IPS-15b (cell line): ENCODE results near the gene SLC41A2.

ENCODE experiments used
- H3K27me3 ChIP-seq: one replicate; pipeline ENCODE4 v1.6.1; 2013; ENCODE audit warnings: low read length; ENCODE audit not compliant: control insufficient read depth, insufficient read depth
- H3K36me3 ChIP-seq: one replicate; pipeline ENCODE4 v1.6.1; 2013; ENCODE audit warnings: low read length; ENCODE audit not compliant: control insufficient read depth, insufficient read depth
- H3K4me1 ChIP-seq: one replicate; pipeline ENCODE4 v1.6.1; 2013; ENCODE audit warnings: mild to moderate bottlenecking, low read length; ENCODE audit not compliant: control insufficient read depth, insufficient read depth
- H3K4me3 ChIP-seq: one replicate; pipeline ENCODE4 v1.5.1; 2013; ENCODE audit warnings: low read depth, low read length
- H3K9ac ChIP-seq: one replicate; pipeline ENCODE4 v1.6.1; 2013; ENCODE audit warnings: low read depth, mild to moderate bottlenecking, low read length
- H3K9me3 ChIP-seq: one replicate; pipeline ENCODE4 v1.6.1; 2013; ENCODE audit warnings: mild to moderate bottlenecking, low read length; ENCODE audit not compliant: control insufficient read depth, insufficient read depth

SLC41A2 gene

DNA sequence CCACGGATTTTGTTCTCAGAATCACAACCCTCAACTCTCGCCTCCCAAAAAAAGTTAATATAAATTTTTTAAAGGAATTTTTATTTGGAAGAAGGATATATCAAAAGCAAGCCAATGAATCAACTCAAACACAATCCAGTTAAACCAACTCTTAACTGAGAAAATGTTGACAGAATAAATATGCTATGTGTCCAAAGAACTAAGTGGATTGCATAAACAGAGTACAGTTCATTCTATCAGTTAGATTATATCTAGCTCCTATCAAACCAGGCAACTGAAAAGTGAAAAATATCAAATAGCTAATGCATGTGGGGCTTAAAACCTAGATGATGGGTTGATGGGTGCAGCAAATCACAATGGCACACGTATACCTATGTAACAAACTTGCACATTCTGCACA lies 16.6 kb downstream of the SLC41A2 start:
- no peak overlapping the region for H3K9ac ChIP-seq
- no peaks in the 10 kb centered on the region for H3K27me3 ChIP-seq
- no peaks in the 10 kb centered on the region for H3K4me1 ChIP-seq
- no peaks in the 10 kb centered on the region for H3K9me3 ChIP-seq
- no peaks in the 10 kb centered on the region for H3K36me3 ChIP-seq
- no peak overlapping the region for H3K4me3 ChIP-seq

- no peaks in the 10 kb centered on the region for H3K36me3 ChIP-seq
- H3K9me3 ChIP-seq = no peaks in the 10 kb centered on the region
- H3K4me1 ChIP-seq = no peaks in the 10 kb centered on the region
- no peak overlapping the region for H3K9ac ChIP-seq
- H3K4me3 ChIP-seq = no peak overlapping the region
- H3K27me3 ChIP-seq = no peaks in the 10 kb centered on the region
These were observed 19.0 kb downstream of the SLC41A2 start for GRCh38 chr12:104939089-104939488.

- no peak overlapping the region for H3K9ac ChIP-seq
- H3K27me3 ChIP-seq = no peaks in the 10 kb centered on the region
- no peaks in the 10 kb centered on the region for H3K9me3 ChIP-seq
- no peaks in the 10 kb centered on the region for H3K4me1 ChIP-seq
- no peak overlapping the region for H3K4me3 ChIP-seq
- H3K36me3 ChIP-seq = no peaks in the 10 kb centered on the region
These were observed 19.7 kb downstream of the SLC41A2 start for GRCh38 chr12:104938371-104938770.

DNA sequence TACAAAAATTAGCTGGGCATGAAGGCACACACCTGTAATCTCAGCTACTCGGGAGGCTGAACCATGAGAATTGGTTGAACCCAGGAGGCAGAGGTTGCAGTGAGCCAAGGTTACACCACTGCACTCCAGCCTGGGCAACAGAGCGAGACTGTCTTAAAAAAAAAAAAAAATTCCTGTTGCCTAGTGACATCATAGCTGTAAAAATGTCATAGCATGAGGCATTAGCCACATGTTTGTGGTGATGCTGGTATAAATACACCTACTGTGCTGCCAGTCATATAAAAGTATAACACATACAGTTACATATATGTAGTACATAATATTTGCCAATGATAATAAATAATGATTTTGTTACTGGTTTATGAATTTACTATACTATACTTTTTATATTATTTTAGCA lies 22.2 kb downstream of the SLC41A2 start:
- no peak overlapping the region for H3K4me3 ChIP-seq
- no peaks in the 10 kb centered on the region for H3K9me3 ChIP-seq
- no peaks in the 10 kb centered on the region for H3K36me3 ChIP-seq
- no peak overlapping the region for H3K9ac ChIP-seq
- no peaks in the 10 kb centered on the region for H3K4me1 ChIP-seq
- H3K27me3 ChIP-seq = no peaks in the 10 kb centered on the region

- no peaks in the 10 kb centered on the region for H3K27me3 ChIP-seq
These were observed 24.3 kb downstream of the SLC41A2 start for GRCh38 chr12:104933778-104934177.

GRCh38 chr12:104933128-104933527 lies 25.0 kb downstream of the SLC41A2 start:
- Histone ChIP-seq H3K9me3 (no peaks in the 10 kb centered on the region), H3K36me3 (no peaks in the 10 kb centered on the region), H3K27me3 (no peaks in the 10 kb centered on the region), H3K4me1 (no peaks in the 10 kb centered on the region), H3K4me3 (no peak overlapping the region), H3K9ac (no peak overlapping the region)

More at GRCh38 chr12:104933778-104934177, 24.3 kb downstream of the SLC41A2 start:
- Histone ChIP-seq H3K9me3 (no peaks in the 10 kb centered on the region), H3K4me1 (no peaks in the 10 kb centered on the region), H3K9ac (no peak overlapping the region), H3K36me3 (no peaks in the 10 kb centered on the region), H3K4me3 (no peak overlapping the region)

DNA sequence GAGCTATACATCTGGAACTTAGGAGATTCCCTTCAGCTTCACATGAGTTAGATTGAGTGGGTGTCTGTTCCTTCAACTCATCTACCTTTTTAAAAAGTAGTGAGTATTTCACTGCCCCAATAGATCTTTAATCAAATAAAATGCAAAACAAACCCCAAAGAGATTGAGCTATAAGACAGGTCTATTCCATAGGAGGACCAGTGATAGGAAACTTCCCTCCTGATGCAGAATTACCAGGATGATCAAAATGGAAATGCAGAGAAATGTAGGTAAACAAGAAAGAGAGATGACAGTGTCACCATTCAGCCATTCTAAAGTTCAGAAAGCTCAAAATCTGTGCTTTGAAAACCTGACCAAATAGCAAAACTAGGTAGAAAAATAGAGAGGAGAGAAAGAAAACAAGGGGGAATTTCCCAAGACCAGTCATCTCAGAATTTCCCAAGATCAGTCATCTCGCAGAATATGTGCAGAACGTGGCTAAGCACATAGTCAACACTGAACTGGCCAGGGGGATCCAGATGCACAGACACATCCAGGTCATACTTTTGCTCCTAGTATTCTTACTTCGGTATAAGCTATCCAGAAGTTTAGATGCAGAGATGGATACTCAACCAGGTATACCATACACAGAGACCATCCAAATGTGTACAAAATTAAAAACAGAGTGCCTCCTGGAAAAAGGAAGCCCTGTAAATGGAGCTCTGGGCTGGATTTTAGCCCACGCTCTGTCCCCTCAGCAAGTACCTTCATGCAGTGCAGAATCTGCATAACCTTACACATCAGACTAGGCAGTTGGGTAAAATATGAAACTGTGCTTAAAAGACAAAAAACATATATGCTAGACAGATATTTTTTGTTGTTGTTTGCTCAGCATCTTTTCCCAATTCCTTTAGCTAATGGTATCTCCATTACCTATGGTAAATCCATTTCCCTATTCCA lies 27.4 kb downstream of the SLC41A2 start:
- Histone ChIP-seq H3K27me3 (no peaks in the 10 kb centered on the region), H3K9me3 (no peaks in the 10 kb centered on the region), H3K9ac (no peak overlapping the region), H3K36me3 (no peaks in the 10 kb centered on the region), H3K4me3 (no peak overlapping the region), H3K4me1 (no peaks in the 10 kb centered on the region)

- Histone ChIP-seq H3K9ac (no peak overlapping the region), H3K27me3 (no peaks in the 10 kb centered on the region), H3K9me3 (no peaks in the 10 kb centered on the region), H3K4me1 (no peaks in the 10 kb centered on the region), H3K4me3 (no peak overlapping the region), H3K36me3 (no peaks in the 10 kb centered on the region)
These were observed 28.1 kb downstream of the SLC41A2 start for GRCh38 chr12:104929977-104930376.

- H3K27me3 ChIP-seq = no peaks in the 10 kb centered on the region
- no peak overlapping the region for H3K9ac ChIP-seq
- no peaks in the 10 kb centered on the region for H3K4me1 ChIP-seq
- no peak overlapping the region for H3K4me3 ChIP-seq
- H3K9me3 ChIP-seq = no peaks in the 10 kb centered on the region
- no peaks in the 10 kb centered on the region for H3K36me3 ChIP-seq
These were observed 28.7 kb downstream of the SLC41A2 start for GRCh38 chr12:104929368-104929767.

DNA sequence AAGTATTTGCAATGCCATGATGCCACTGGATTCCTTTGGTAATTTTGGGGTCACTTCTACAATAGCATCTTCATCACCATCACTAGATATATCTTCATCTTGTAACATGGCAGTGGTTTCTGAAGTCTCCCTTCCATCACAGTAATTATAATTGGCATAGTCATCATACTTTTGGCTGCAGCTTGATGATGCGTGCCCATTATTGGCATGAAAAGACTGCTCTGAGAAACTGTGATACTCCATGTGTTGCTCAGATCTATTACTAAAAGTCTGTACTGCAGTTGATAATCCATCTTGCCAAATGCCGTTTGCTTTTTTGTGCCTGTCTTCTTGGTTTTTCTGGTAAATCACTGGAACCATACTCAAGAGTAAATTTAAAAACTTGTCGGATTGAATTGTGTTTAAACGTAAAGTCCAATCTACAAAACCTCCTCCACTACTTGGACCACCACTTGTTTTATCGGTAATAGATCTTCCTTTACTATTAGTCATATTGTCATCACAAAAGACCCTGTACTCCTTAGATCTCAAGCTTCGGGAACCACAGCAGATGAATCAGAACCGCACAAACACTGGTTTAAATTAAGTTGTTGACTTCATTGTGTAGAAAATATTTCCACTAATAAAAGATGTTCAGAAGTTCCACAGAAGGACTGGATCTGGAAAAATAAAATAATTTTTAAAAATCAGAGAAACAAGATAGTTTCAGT lies 29.9 kb downstream of the SLC41A2 start:
- no peaks in the 10 kb centered on the region for H3K36me3 ChIP-seq
- H3K4me1 ChIP-seq = no peaks in the 10 kb centered on the region
- no peak overlapping the region for H3K4me3 ChIP-seq
- no peak overlapping the region for H3K9ac ChIP-seq
- no peaks in the 10 kb centered on the region for H3K9me3 ChIP-seq
- H3K27me3 ChIP-seq = no peaks in the 10 kb centered on the region

- H3K4me1 ChIP-seq = no peaks in the 10 kb centered on the region
- no peaks in the 10 kb centered on the region for H3K9me3 ChIP-seq
- no peaks in the 10 kb centered on the region for H3K27me3 ChIP-seq
- H3K36me3 ChIP-seq = no peaks in the 10 kb centered on the region
- no peak overlapping the region for H3K9ac ChIP-seq
- no peak overlapping the region for H3K4me3 ChIP-seq
These were observed 32.6 kb downstream of the SLC41A2 start for GRCh38 chr12:104925501-104925900.

DNA sequence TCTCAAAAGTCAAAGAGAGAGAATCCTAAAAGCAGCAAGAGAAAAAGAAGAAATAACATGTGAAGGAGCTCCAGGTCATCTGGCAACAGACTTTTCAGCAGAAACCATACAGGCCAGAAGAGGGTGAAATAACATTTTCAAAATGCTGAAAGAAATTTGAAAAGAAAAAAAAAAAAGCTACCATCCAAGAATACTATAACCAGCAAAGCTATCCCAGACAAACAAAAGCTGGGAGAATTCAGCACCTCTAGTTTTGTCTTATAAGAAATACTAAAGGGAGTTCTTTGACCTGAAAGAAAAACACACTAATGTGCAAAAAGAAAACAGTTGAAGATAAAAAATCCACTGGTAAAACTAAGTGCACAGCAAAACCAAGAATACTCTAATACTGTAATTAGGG lies 36.8 kb downstream of the SLC41A2 start:
- Histone ChIP-seq H3K4me3 (no peak overlapping the region), H3K4me1 (no peaks in the 10 kb centered on the region), H3K27me3 (no peaks in the 10 kb centered on the region), H3K9ac (no peak overlapping the region), H3K36me3 (no peaks in the 10 kb centered on the region), H3K9me3 (no peaks in the 10 kb centered on the region)
